Smooth muscle cell (in vitro differentiated cells): ENCODE data around the gene NRXN2. TPM values are rescaled to one million over a fixed set of nuclear protein-coding genes. Genes with fewer than 3 reads are reported as not detected.

Experiments
- DNase-seq: peaks from one replicate; lab custom pipeline; 2025; ENCODE audit not compliant: unreplicated experiment; lab: John Stamatoyannopoulos, UW
- H2AFZ ChIP-seq: fragments of 200-600 bp; sonication (generic); 2 replicates; pipeline ENCODE4 v1.6.0; 2016; ENCODE audit warnings: antibody characterized with exemption, low read depth, mild to moderate bottlenecking
- H3F3A ChIP-seq: fragments of 200-600 bp; sonication (generic); 2 replicates; pipeline ENCODE4 v1.6.0; 2017; ENCODE audit warnings: antibody characterized with exemption, low read depth
- H3K27ac ChIP-seq: fragments of 200-600 bp; sonication (generic); 2 replicates; pipeline ENCODE4 v1.5.1; 2016; ENCODE audit warnings: low read depth, mild to moderate bottlenecking
- H3K27me3 ChIP-seq: fragments of 200-600 bp; sonication (generic); 2 replicates; pipeline ENCODE4 v1.6.1; 2016; ENCODE audit warnings: low read depth, mild to moderate bottlenecking
- H3K36me3 ChIP-seq: fragments of 200-600 bp; sonication (generic); 2 replicates; pipeline ENCODE4 v1.5.1; 2016; ENCODE audit warnings: low read depth
- H3K4me1 ChIP-seq: fragments of 200-600 bp; sonication (generic); 2 replicates; pipeline ENCODE4 v1.5.1; 2016; ENCODE audit warnings: low read depth
- H3K4me2 ChIP-seq: fragments of 200-600 bp; sonication (generic); 2 replicates; pipeline ENCODE4 v1.6.0; 2016; ENCODE audit warnings: mild to moderate bottlenecking
- H3K4me3 ChIP-seq: fragments of 200-600 bp; sonication (generic); 2 replicates; pipeline ENCODE4 v1.5.1; 2016; ENCODE audit warnings: mild to moderate bottlenecking
- H3K79me2 ChIP-seq: fragments of 200-600 bp; sonication (generic); 2 replicates; pipeline ENCODE4 v1.6.0; 2016; ENCODE audit warnings: low read depth, mild to moderate bottlenecking
- H3K9ac ChIP-seq: fragments of 200-600 bp; sonication (generic); 2 replicates; pipeline ENCODE4 v1.6.0; 2016; ENCODE audit warnings: low read depth
- H3K9me3 ChIP-seq: fragments of 200-600 bp; sonication (generic); replicated peaks from 2 replicates; pipeline ENCODE4 v1.5.1; 2016; ENCODE audit warnings: low read depth
- H4K20me1 ChIP-seq: fragments of 200-600 bp; sonication (generic); 2 replicates; pipeline ENCODE4 v1.6.0; 2016; ENCODE audit warnings: low read depth
- CTCF ChIP-seq: fragments of 200-600 bp; sonication (generic); IDR thresholded peaks from 2 replicates; pipeline ENCODE4 v1.5.1; 2017; ENCODE audit warnings: borderline replicate concordance, mild to moderate bottlenecking, antibody characterized with exemption; ENCODE audit not compliant: insufficient read depth, poor library complexity, severe bottlenecking
- WGBS: methylation state at CpG from one replicate; pipeline ENCODE4 v1.1.7; 2016; ENCODE audit warnings: low lambda C conversion rate; 5-methylcytosine and 5-hydroxymethylcytosine counted together
- polyA plus RNA-seq: library from polyadenylated mRNA; unstranded; fragments of >200 nt; fragmentation: Nextera tagmentation; extraction: Ambion mirVana; gene quantifications from 2 replicates; pipeline ENCODE4 v1.2.1, GENCODE V29; 2016
- total RNA-seq: library from RNA; depleted of rRNA; stranded (reverse); fragments of >200 nt; gene quantifications from 2 replicates; pipeline ENCODE4 v1.2.3, GENCODE V29; 2014

Gene NRXN2
- total and polyA plus RNA-seq, 2 experiments from 2014 or later = 1.4 to 1.7 TPM

GRCh38 chr11:64694026-64694755 is 28.8 kb downstream of the NRXN2 start:
- no peak overlapping the region for H3K4me2 ChIP-seq
- no peak overlapping the region for H3K9ac ChIP-seq
- H3F3A ChIP-seq = no peaks in the 10 kb centered on the region
- H3K36me3 ChIP-seq = no peaks in the 10 kb centered on the region
- H3K9me3 ChIP-seq = no peaks in the 10 kb centered on the region
- H4K20me1 ChIP-seq = no peaks in the 10 kb centered on the region
- H3K4me1 ChIP-seq = no peaks in the 10 kb centered on the region
- TF ChIP-seq CTCF = no peak
- no peaks in the 10 kb centered on the region for H3K79me2 ChIP-seq
- WGBS = 74% methylated on average over 4 of the region's 4 CpGs
- no peak overlapping the region for H3K27ac ChIP-seq
- no peak overlapping the region for H2AFZ ChIP-seq
- H3K27me3 ChIP-seq = peaks cover 44% of the 10 kb centered on the region
- no peak for DNase-seq
- no peak overlapping the region for H3K4me3 ChIP-seq

GRCh38 chr11:64692764-64693331 is 30.1 kb downstream of the NRXN2 start:
- no peaks in the 10 kb centered on the region for H3K79me2 ChIP-seq
- no peak overlapping the region for H3K4me2 ChIP-seq
- no peaks in the 10 kb centered on the region for H3F3A ChIP-seq
- H3K27me3 ChIP-seq = peaks cover 44% of the 10 kb centered on the region
- no peaks in the 10 kb centered on the region for H4K20me1 ChIP-seq
- no peaks in the 10 kb centered on the region for H3K36me3 ChIP-seq
- no peak for TF ChIP-seq CTCF
- H3K9ac ChIP-seq = no peak overlapping the region
- H2AFZ ChIP-seq = no peak overlapping the region
- H3K27ac ChIP-seq = no peak overlapping the region
- no peaks in the 10 kb centered on the region for H3K9me3 ChIP-seq
- no peaks in the 10 kb centered on the region for H3K4me1 ChIP-seq
- no peak for DNase-seq
- no peak overlapping the region for H3K4me3 ChIP-seq
- 58% methylated on average over 9 of the region's 13 CpGs for WGBS

- 81% methylated on average over 1 of the region's 1 CpG for WGBS
- H3K4me2 ChIP-seq = no peak overlapping the region
- no peaks in the 10 kb centered on the region for H3K79me2 ChIP-seq
- no peaks in the 10 kb centered on the region for H3K36me3 ChIP-seq
- no peaks in the 10 kb centered on the region for H4K20me1 ChIP-seq
- H3K4me3 ChIP-seq = no peak overlapping the region
- DNase-seq = no peak
- TF ChIP-seq CTCF = no peak
- no peak overlapping the region for H3K9ac ChIP-seq
- H3K27ac ChIP-seq = no peak overlapping the region
- no peaks in the 10 kb centered on the region for H3K4me1 ChIP-seq
- no peak overlapping the region for H2AFZ ChIP-seq
- H3K27me3 ChIP-seq = peaks cover 39% of the 10 kb centered on the region
- no peaks in the 10 kb centered on the region for H3K9me3 ChIP-seq
- no peaks in the 10 kb centered on the region for H3F3A ChIP-seq
These were observed 31.5 kb downstream of the NRXN2 start for GRCh38 chr11:64691543-64691942.

GRCh38 chr11:64690235-64690634 is 32.8 kb downstream of the NRXN2 start:
- H3K27me3 ChIP-seq = peaks cover 32% of the 10 kb centered on the region
- H3K4me1 ChIP-seq = no peaks in the 10 kb centered on the region
- no peaks in the 10 kb centered on the region for H3K79me2 ChIP-seq
- H3K27ac ChIP-seq = no peak overlapping the region
- no peaks in the 10 kb centered on the region for H3K9me3 ChIP-seq
- no peak overlapping the region for H3K4me2 ChIP-seq
- no peaks in the 10 kb centered on the region for H3K36me3 ChIP-seq
- H3F3A ChIP-seq = no peaks in the 10 kb centered on the region
- H3K9ac ChIP-seq = no peak overlapping the region
- no peak for DNase-seq
- no peak overlapping the region for H3K4me3 ChIP-seq
- TF ChIP-seq CTCF = no peak
- 83% methylated on average over 8 of the region's 8 CpGs for WGBS
- no peaks in the 10 kb centered on the region for H4K20me1 ChIP-seq
- no peak overlapping the region for H2AFZ ChIP-seq
